ENCODE results near the gene SPDYE1.
"Not testable (repeated sequence)": the region's sequence is repeated elsewhere in the genome, so short reads cannot be mapped to it uniquely, and the experiment has no call there.

SPDYE1 gene

DNA sequence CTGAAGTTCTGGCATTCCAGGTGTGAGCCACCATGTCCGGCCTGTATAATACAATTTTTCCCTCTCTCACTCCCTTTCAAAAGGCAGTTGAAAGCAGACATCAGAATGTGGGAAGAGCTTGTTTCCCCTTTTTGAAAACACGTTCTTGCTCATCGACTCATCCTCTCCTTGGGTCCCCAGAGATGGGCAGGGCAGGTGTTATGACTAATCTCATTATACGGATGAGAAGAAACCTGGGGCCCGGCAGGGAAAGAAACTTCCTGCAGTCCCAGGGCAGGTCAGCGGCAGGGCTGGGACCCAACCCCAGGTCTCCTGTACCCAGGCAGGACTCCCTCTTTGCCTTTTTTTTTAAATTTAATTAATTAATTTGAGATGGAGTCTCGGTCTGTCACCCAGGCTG is 4.8 kb upstream of the SPDYE1 start:
- H3K27me3 ChIP-seq (ENCODE audit: control insufficient read depth in 1 of 2, insufficient read depth in 2 of 2, low read length in 2 of 2); H3K27ac ChIP-seq (ENCODE audit: low read depth, low read length); H3K9ac ChIP-seq (ENCODE audit: low read depth in 1 of 2, low read length in 2 of 2); H3K4me1 ChIP-seq (ENCODE audit: control insufficient read depth in 1 of 2, insufficient read depth in 2 of 2, low read length in 2 of 2); H3K4me3 ChIP-seq (ENCODE audit: low read depth in 1 of 2, low read length in 2 of 2); H3K9me3 ChIP-seq (ENCODE audit: control insufficient read depth in 1 of 2, low read length in 2 of 2); H3K36me3 ChIP-seq (ENCODE audit: control insufficient read depth in 1 of 2, insufficient read depth in 2 of 2, low read length in 2 of 2): not testable (repeated sequence)

DNA sequence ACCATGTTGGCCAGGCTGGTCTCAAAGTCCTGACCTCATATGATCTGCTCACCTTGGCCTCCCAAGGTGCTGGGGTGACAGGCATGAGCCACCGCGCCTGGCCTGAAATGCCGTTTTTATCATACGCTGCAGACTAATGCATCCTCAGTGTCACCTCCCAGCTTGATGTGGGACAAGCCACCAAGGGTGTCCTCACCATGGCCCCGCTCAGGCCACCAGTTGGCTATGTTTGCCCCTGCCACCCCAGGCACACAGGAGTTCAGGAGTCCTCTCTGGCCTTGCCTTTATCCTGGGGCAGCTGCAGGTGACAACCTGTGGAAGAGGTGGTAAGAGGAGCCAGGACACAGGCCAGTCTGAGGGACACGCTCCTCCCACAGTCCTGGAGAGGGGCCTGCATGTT is 3.0 kb upstream of the SPDYE1 start:
- not testable (repeated sequence) for H3K27ac ChIP-seq (ENCODE audit: low read depth, low read length); H3K4me1 ChIP-seq (ENCODE audit: control insufficient read depth in 1 of 2, insufficient read depth in 2 of 2, low read length in 2 of 2); H3K27me3 ChIP-seq (ENCODE audit: control insufficient read depth in 1 of 2, insufficient read depth in 2 of 2, low read length in 2 of 2); H3K9ac ChIP-seq (ENCODE audit: low read depth in 1 of 2, low read length in 2 of 2); H3K9me3 ChIP-seq (ENCODE audit: control insufficient read depth in 1 of 2, low read length in 2 of 2); H3K4me3 ChIP-seq (ENCODE audit: low read depth in 1 of 2, low read length in 2 of 2); H3K36me3 ChIP-seq (ENCODE audit: control insufficient read depth in 1 of 2, insufficient read depth in 2 of 2, low read length in 2 of 2)

DNA sequence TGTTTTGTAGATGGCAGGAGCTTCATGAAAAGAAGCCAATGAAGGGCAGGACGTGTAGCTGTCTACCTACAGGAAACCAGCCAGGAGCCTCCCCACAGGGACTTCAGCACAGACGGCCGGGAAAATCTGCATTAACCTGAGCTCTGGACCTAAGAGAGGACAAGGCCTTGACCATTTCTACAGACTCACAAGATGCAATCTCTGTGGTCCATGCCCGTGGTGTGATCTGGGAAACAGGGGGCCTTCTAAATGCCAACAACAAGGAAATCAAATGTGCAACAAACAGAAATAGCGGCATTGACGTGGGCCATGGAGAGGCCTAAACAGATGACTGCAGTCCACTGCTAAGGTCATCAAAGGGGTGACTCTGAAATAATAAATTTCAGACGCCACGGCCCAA is 14.4 kb downstream of the SPDYE1 start:
- H3K27ac ChIP-seq (ENCODE audit: low read depth, low read length); H3K9ac ChIP-seq (ENCODE audit: low read depth in 1 of 2, low read length in 2 of 2); H3K27me3 ChIP-seq (ENCODE audit: control insufficient read depth in 1 of 2, insufficient read depth in 2 of 2, low read length in 2 of 2); H3K36me3 ChIP-seq (ENCODE audit: control insufficient read depth in 1 of 2, insufficient read depth in 2 of 2, low read length in 2 of 2); H3K4me3 ChIP-seq (ENCODE audit: low read depth in 1 of 2, low read length in 2 of 2); H3K9me3 ChIP-seq (ENCODE audit: control insufficient read depth in 1 of 2, low read length in 2 of 2); H3K4me1 ChIP-seq (ENCODE audit: control insufficient read depth in 1 of 2, insufficient read depth in 2 of 2, low read length in 2 of 2): not testable (repeated sequence)

DNA sequence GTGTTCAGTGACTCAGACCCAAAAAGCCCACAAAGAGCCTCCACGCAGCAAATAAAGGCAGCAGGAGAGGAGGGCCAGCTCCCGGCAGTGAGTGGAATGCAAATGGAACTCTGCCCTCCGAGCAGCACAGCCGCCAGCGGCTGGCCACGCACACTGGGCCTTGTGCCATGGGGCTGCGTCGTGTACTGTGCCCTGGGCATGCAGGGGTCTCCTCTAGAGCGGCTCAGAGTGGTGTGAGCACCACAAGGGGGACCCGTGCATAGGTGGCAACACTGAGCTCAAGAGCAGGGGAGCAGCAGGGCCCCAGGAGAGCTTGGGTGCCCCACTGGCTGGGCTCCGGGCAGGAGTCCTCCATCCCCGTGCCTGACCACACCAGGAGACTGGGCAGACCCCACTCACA is 17.4 kb downstream of the SPDYE1 start:
- not testable (repeated sequence) for H3K27me3 ChIP-seq (ENCODE audit: control insufficient read depth in 1 of 2, insufficient read depth in 2 of 2, low read length in 2 of 2); H3K9ac ChIP-seq (ENCODE audit: low read depth in 1 of 2, low read length in 2 of 2); H3K27ac ChIP-seq (ENCODE audit: low read depth, low read length); H3K36me3 ChIP-seq (ENCODE audit: control insufficient read depth in 1 of 2, insufficient read depth in 2 of 2, low read length in 2 of 2); H3K4me3 ChIP-seq (ENCODE audit: low read depth in 1 of 2, low read length in 2 of 2); H3K9me3 ChIP-seq (ENCODE audit: control insufficient read depth in 1 of 2, low read length in 2 of 2); H3K4me1 ChIP-seq (ENCODE audit: control insufficient read depth in 1 of 2, insufficient read depth in 2 of 2, low read length in 2 of 2)

DNA sequence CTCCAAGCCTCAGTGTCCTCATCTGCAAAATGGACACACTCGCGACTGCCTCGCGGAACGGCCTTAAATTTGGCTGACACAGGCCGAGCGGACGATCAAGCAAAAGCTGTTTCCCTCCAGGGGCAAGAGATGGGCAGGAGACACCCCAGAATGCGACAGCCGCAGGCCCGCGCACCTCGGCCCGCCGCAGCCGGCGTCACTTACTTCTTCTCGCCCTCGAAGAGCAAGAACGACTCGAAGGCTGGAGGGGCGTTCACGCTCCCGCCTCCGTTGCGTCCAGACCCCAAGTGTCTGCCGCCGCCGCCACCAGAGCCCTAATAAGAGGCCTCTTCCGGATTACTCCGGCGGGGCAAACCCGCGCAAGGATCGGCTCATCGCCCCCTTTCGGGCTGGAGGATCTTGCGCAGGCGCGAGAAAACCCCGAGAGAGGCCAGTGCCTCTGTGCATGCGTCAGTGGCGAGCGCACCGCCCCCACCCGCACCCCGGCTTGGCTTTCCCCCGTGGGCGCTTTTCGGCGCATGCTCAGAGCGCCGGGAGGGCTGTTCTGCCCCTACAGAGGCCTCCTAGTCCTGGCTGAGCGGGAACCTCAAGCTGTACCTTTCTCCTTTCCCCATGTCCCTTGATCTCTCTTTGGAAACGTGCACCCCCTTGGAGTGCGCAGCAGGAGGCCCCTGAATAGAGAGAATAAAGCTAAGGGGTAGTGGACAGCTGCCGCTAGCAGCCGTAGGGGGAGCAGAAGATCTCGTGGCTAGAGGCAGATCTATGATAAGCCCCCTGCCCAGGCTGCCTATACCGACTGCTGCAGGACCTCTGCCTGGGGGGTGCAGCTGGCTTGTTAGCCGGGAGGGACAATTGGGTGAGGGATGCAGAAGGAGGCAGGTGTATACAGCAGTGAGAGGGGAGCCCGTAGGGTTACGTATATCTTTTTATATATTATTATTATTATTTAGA is 21.4 kb downstream of the SPDYE1 start:
- Histone ChIP-seq H3K27ac (ENCODE audit: low read depth, low read length) (peak overlapping the region; percentile 32), H3K4me3 (ENCODE audit: low read depth in 1 of 2, low read length in 2 of 2) (peak overlapping the region; percentile 67 to 87), H3K9ac (ENCODE audit: low read depth in 1 of 2, low read length in 2 of 2) (peak overlapping the region; percentile 43 to 79)
- not testable (repeated sequence) for H3K36me3 ChIP-seq (ENCODE audit: control insufficient read depth in 1 of 2, insufficient read depth in 2 of 2, low read length in 2 of 2); H3K4me1 ChIP-seq (ENCODE audit: control insufficient read depth in 1 of 2, insufficient read depth in 2 of 2, low read length in 2 of 2); H3K27me3 ChIP-seq (ENCODE audit: control insufficient read depth in 1 of 2, insufficient read depth in 2 of 2, low read length in 2 of 2); H3K9me3 ChIP-seq (ENCODE audit: control insufficient read depth in 1 of 2, low read length in 2 of 2)

DNA sequence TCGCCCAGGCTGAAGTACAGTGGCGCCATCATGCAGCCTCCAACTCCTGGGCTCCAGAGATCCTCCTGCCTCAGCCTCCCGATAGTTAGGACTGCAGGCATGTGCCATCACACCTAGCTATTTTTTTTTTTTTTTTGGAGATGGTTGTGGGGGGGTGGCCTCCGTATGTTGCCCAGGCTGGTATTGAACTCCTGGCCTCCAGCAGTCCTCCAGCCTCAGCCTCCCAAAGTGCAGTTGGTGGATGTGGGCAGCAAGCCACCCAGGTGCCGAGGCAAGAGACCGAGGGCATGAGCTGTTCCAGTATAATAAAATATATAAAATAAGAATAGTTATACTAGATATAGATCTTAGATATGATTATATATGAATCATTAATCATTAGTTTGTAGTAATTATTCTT is 22.1 kb downstream of the SPDYE1 start:
- H3K27me3 ChIP-seq (ENCODE audit: control insufficient read depth in 1 of 2, insufficient read depth in 2 of 2, low read length in 2 of 2); H3K4me3 ChIP-seq (ENCODE audit: low read depth in 1 of 2, low read length in 2 of 2); H3K9ac ChIP-seq (ENCODE audit: low read depth in 1 of 2, low read length in 2 of 2); H3K36me3 ChIP-seq (ENCODE audit: control insufficient read depth in 1 of 2, insufficient read depth in 2 of 2, low read length in 2 of 2); H3K4me1 ChIP-seq (ENCODE audit: control insufficient read depth in 1 of 2, insufficient read depth in 2 of 2, low read length in 2 of 2); H3K27ac ChIP-seq (ENCODE audit: low read depth, low read length); H3K9me3 ChIP-seq (ENCODE audit: control insufficient read depth in 1 of 2, low read length in 2 of 2): not testable (repeated sequence)

DNA sequence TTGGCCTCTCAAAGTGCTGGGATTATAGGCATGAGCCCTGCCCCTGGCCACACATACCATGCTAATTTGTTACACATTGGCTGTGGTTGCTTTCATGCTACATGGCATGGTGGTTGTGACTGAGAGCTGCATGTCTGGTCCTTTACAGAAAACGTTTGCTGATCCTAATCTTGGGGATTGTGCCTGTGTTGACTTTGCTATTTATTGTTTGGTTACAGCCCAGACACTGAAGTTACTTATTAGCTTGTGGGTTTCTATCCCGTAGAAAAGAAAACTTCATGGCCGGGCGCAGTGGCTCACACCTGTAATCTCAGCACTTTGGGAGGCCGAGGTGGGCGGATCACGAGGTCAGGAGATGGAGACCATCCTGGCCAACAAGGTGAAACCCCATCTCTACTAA is 24.4 kb downstream of the SPDYE1 start:
- not testable (repeated sequence) for H3K9me3 ChIP-seq (ENCODE audit: control insufficient read depth in 1 of 2, low read length in 2 of 2); H3K27me3 ChIP-seq (ENCODE audit: control insufficient read depth in 1 of 2, insufficient read depth in 2 of 2, low read length in 2 of 2); H3K4me3 ChIP-seq (ENCODE audit: low read depth in 1 of 2, low read length in 2 of 2); H3K36me3 ChIP-seq (ENCODE audit: control insufficient read depth in 1 of 2, insufficient read depth in 2 of 2, low read length in 2 of 2); H3K27ac ChIP-seq (ENCODE audit: low read depth, low read length); H3K4me1 ChIP-seq (ENCODE audit: control insufficient read depth in 1 of 2, insufficient read depth in 2 of 2, low read length in 2 of 2); H3K9ac ChIP-seq (ENCODE audit: low read depth in 1 of 2, low read length in 2 of 2)

DNA sequence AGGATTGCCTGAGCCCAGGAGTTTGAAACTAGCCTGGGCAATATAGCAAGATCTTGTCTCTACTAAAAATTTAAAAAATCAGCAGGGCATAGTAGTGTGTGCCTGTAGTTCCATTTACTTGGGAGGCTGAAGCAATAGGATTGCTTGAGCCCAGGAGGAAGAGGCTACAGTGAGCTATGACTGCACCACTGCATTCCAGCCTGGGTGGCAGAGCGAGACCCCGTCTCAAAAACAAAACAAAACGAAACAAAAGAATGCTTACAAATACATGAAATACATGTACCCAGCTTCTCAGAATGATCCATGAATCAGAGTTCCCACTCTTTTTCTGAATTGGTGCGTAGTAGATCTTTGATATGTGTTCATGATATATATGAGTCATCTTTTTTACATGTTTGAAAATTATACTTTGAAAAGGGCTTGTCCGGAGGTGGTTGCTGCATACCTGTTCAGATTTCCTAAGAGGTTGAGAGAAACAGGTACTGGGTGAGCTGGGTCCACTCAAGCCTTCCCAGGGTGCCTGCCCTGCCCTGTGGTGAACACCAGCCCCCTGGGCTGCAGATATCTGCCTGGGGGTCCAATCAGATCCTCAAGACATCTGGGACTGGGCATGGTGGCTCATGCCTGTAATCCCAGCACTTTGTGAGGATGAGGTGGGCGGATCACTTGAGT is 25.2 kb downstream of the SPDYE1 start:
- H3K4me1 ChIP-seq (ENCODE audit: control insufficient read depth in 1 of 2, insufficient read depth in 2 of 2, low read length in 2 of 2); H3K27me3 ChIP-seq (ENCODE audit: control insufficient read depth in 1 of 2, insufficient read depth in 2 of 2, low read length in 2 of 2); H3K9ac ChIP-seq (ENCODE audit: low read depth in 1 of 2, low read length in 2 of 2); H3K4me3 ChIP-seq (ENCODE audit: low read depth in 1 of 2, low read length in 2 of 2); H3K9me3 ChIP-seq (ENCODE audit: control insufficient read depth in 1 of 2, low read length in 2 of 2); H3K36me3 ChIP-seq (ENCODE audit: control insufficient read depth in 1 of 2, insufficient read depth in 2 of 2, low read length in 2 of 2); H3K27ac ChIP-seq (ENCODE audit: low read depth, low read length): not testable (repeated sequence)

DNA sequence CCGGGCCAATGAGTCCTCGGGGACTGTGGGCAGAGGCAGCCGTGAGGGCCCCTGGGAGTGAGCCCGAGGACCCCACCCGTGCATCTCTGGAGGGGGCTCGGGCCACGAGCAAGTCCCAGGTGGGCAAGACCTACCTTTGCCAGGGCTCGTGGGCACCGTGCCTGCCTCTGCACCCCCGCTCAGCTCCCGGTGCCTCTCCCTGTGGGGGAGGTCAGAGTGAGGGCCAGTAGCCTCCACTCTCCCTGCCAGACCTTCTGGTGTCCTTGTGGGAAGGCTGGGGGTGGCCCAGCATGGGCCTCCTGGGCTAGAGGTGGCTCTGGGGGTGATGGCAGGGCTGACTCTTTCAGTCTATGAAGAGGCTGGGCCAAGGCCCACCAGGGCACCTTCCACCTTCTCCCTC is 31.7 kb downstream of the SPDYE1 start:
- H3K4me1 ChIP-seq (ENCODE audit: control insufficient read depth in 1 of 2, insufficient read depth in 2 of 2, low read length in 2 of 2); H3K27me3 ChIP-seq (ENCODE audit: control insufficient read depth in 1 of 2, insufficient read depth in 2 of 2, low read length in 2 of 2); H3K36me3 ChIP-seq (ENCODE audit: control insufficient read depth in 1 of 2, insufficient read depth in 2 of 2, low read length in 2 of 2); H3K27ac ChIP-seq (ENCODE audit: low read depth, low read length); H3K9ac ChIP-seq (ENCODE audit: low read depth in 1 of 2, low read length in 2 of 2); H3K9me3 ChIP-seq (ENCODE audit: control insufficient read depth in 1 of 2, low read length in 2 of 2); H3K4me3 ChIP-seq (ENCODE audit: low read depth in 1 of 2, low read length in 2 of 2): not testable (repeated sequence)

DNA sequence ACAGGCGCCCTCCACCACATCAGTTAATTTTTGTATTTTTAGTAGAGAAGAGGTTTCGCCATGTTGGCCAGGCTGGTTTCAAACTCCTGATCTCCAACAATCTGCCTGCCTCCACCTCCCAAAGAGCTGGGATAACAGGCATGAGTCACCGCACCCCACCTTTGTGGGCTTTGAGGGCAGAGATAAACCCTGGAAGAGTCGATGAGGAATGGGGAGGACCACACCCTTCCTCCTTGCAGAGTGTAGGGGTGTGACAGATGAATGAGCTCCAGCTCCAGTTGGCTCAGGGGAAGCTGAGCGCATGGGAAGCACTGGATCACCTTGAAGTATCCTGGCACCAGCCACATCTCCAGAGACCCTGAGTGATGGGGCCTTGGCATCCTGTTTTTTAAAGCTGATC is 32.3 kb downstream of the SPDYE1 start:
- H3K9ac ChIP-seq (ENCODE audit: low read depth in 1 of 2, low read length in 2 of 2); H3K4me1 ChIP-seq (ENCODE audit: control insufficient read depth in 1 of 2, insufficient read depth in 2 of 2, low read length in 2 of 2); H3K36me3 ChIP-seq (ENCODE audit: control insufficient read depth in 1 of 2, insufficient read depth in 2 of 2, low read length in 2 of 2); H3K4me3 ChIP-seq (ENCODE audit: low read depth in 1 of 2, low read length in 2 of 2); H3K27me3 ChIP-seq (ENCODE audit: control insufficient read depth in 1 of 2, insufficient read depth in 2 of 2, low read length in 2 of 2); H3K9me3 ChIP-seq (ENCODE audit: control insufficient read depth in 1 of 2, low read length in 2 of 2); H3K27ac ChIP-seq (ENCODE audit: low read depth, low read length): not testable (repeated sequence)

Measured in duodenal mucosa (tissue), 2 donors.